ENCODE data around the gene CIITA. TPM values are rescaled to one million over a fixed set of nuclear protein-coding genes. Genes with fewer than 3 reads are reported as not detected.

The CIITA gene
- total and polyA plus RNA-seq, 2 experiments from 2014 or later: 0.09 TPM; not detected in 1

GRCh38 chr16:10969615-10970014 is 92.6 kb downstream of the CIITA start:
- Histone ChIP-seq H3K9ac (no peak overlapping the region), H3K4me2 (ENCODE audit: unreplicated experiment) (no peak overlapping the region), H3F3A (ENCODE audit: insufficient read depth) (no peaks in the 10 kb centered on the region), H4K20me1 (ENCODE audit: insufficient read depth) (no peaks in the 10 kb centered on the region), H3K27ac (no peak overlapping the region), H3K79me2 (ENCODE audit: insufficient read depth) (no peaks in the 10 kb centered on the region; the same call in 1 of the 2 replicates), H2AFZ (no peak overlapping the region), H3K4me3 (no peak overlapping the region), H3K27me3 (replicated peaks; ENCODE audit: insufficient read depth) (no peaks in the 10 kb centered on the region), H3K9me3 (ENCODE audit: low read depth) (no peaks in the 10 kb centered on the region), H3K9me2 (ENCODE audit: insufficient read depth) (no peaks in the 10 kb centered on the region), H3K36me3 (ENCODE audit: low read depth) (peaks cover 11% of the 10 kb centered on the region), H3K4me1 (ENCODE audit: insufficient read depth) (peaks cover 5% of the 10 kb centered on the region; the same call in 1 of the 2 replicates)
- 17% methylated on average over 1 of the region's 1 CpG for WGBS, 2 experiments (ENCODE audit: low coverage in 1 of 2, low lambda C conversion rate in 2 of 2, missing lambda C conversion rate in 2 of 2)
- TF ChIP-seq EZH2 (IDR thresholded peaks at IDR 0.05; ENCODE audit: insufficient read depth, poor library complexity, severe bottlenecking): no peak
- no peak for TF ChIP-seq EZH2phosphoT487 (IDR thresholded peaks at IDR 0.05; ENCODE audit: insufficient read depth, low read depth)
- in situ Hi-C loops (cut with MboI): loop anchor here (10.0 to 25.0 kb wide), 3 partner anchors 285 to 718 kb away; partner anchors contain the start of gene SOCS1
- no peak for DNase-seq

DNA sequence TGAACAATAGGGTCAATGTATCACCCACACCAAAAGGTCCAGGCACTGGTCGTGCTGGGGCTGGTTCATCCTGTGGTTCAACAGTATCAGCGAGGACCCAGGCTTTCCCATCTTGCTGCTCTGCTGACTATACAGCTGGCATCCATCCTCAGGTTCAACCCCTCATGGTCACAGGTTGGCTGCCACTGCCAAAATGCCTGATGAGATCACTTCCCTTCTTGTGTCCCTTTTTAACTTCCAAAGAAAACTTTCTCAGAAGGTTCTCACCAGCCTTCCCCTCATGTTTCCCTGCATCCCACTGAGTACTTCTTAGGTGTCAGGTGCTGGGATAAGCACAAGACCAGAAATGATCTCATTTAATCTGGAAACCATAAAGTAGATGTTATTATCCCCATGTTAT is 93.1 kb downstream of the CIITA start:
- peak; percentile 41 for DNase-seq
- H3K9me2 ChIP-seq (ENCODE audit: insufficient read depth): no peaks in the 10 kb centered on the region
- no peaks in the 10 kb centered on the region; the same call in 1 of the 2 replicates for H3K79me2 ChIP-seq (ENCODE audit: insufficient read depth)
- no peak overlapping the region for H3K27ac ChIP-seq
- in situ Hi-C loops (cut with MboI): loop anchor here (25.0 kb wide), 1 partner anchor 717 kb away; no protein-coding TSS in a partner anchor
- H3K9me3 ChIP-seq (ENCODE audit: low read depth): no peaks in the 10 kb centered on the region
- WGBS, 2 experiments (ENCODE audit: low coverage in 1 of 2, low lambda C conversion rate in 2 of 2, missing lambda C conversion rate in 2 of 2): 77 to 81% methylated on average over 2 of the region's 2 CpGs
- H3K4me1 ChIP-seq (ENCODE audit: insufficient read depth): peaks cover 5% of the 10 kb centered on the region; the same call in 1 of the 2 replicates
- no peaks in the 10 kb centered on the region for H4K20me1 ChIP-seq (ENCODE audit: insufficient read depth)
- no peaks in the 10 kb centered on the region for H3K27me3 ChIP-seq (replicated peaks; ENCODE audit: insufficient read depth)
- H3K36me3 ChIP-seq (ENCODE audit: low read depth): peaks cover 11% of the 10 kb centered on the region
- H3K9ac ChIP-seq: no peak overlapping the region
- no peak for TF ChIP-seq EZH2phosphoT487 (IDR thresholded peaks at IDR 0.05; ENCODE audit: insufficient read depth, low read depth)
- TF ChIP-seq EZH2 (IDR thresholded peaks at IDR 0.05; ENCODE audit: insufficient read depth, poor library complexity, severe bottlenecking): no peak
- H3K4me3 ChIP-seq: no peak overlapping the region
- H3K4me2 ChIP-seq (ENCODE audit: unreplicated experiment): no peak overlapping the region
- no peak overlapping the region for H2AFZ ChIP-seq
- no peaks in the 10 kb centered on the region for H3F3A ChIP-seq (ENCODE audit: insufficient read depth)

- peaks cover 5% of the 10 kb centered on the region; the same call in 1 of the 2 replicates for H3K4me1 ChIP-seq (ENCODE audit: insufficient read depth)
- in situ Hi-C loops (cut with MboI): loop anchor here (25.0 kb wide), 1 partner anchor 716 kb away; no protein-coding TSS in a partner anchor
- TF ChIP-seq EZH2 (IDR thresholded peaks at IDR 0.05; ENCODE audit: insufficient read depth, poor library complexity, severe bottlenecking): no peak
- no peak for TF ChIP-seq EZH2phosphoT487 (IDR thresholded peaks at IDR 0.05; ENCODE audit: insufficient read depth, low read depth)
Observed at GRCh38 chr16:10971560-10971961, 94.6 kb downstream of the CIITA start.

DNA sequence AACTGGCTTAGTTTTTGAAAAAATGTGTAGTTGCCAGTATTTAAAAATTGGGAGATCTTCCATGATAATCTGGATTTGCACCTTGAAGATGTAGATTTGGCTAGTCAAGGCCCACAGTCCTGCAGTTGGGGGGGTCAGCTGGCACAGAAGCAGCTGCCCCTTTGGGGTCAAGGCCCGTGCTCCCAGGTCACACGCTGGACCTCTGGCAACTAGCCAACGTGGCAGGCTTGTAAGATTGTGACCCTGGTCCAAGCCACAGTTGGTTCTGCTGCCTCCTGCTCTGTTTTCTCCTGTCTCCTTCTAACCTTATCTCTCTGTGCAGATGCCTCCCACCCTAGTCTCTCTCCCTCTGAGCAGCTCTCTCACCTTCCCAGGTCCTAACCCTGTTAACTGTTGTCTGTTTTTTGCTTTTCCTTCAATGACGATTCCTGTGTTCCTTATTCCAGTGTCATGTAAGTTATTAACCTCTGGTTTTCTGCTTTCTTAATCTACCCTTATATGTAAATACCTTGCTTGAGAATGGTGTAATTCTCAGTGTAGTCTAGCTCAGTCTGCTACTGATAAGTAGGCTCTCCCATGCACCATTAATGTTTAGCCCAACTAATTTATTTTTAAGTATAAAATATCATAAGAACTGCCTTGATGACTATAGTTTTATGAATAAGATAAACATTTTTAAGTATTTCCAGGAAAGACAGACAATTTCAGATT is 95.3 kb downstream of the CIITA start:
- Histone ChIP-seq H3F3A (ENCODE audit: insufficient read depth) (no peaks in the 10 kb centered on the region), H3K4me3 (no peak overlapping the region), H3K79me2 (ENCODE audit: insufficient read depth) (no peaks in the 10 kb centered on the region), H3K27me3 (replicated peaks; ENCODE audit: insufficient read depth) (no peaks in the 10 kb centered on the region), H3K4me2 (ENCODE audit: unreplicated experiment) (peak overlapping the region; percentile 38), H2AFZ (no peak overlapping the region), H3K27ac (no peak overlapping the region), H4K20me1 (ENCODE audit: insufficient read depth) (no peaks in the 10 kb centered on the region), H3K9me3 (ENCODE audit: low read depth) (no peaks in the 10 kb centered on the region), H3K9me2 (ENCODE audit: insufficient read depth) (no peaks in the 10 kb centered on the region), H3K36me3 (ENCODE audit: low read depth) (peaks cover 11% of the 10 kb centered on the region), H3K9ac (no peak overlapping the region), H3K4me1 (ENCODE audit: insufficient read depth) (peaks cover 5% of the 10 kb centered on the region; the same call in 1 of the 2 replicates)
- DNase-seq: no peak
- no peak for TF ChIP-seq EZH2 (IDR thresholded peaks at IDR 0.05; ENCODE audit: insufficient read depth, poor library complexity, severe bottlenecking)
- no peak for TF ChIP-seq EZH2phosphoT487 (IDR thresholded peaks at IDR 0.05; ENCODE audit: insufficient read depth, low read depth)
- in situ Hi-C loops (cut with MboI): loop anchor here (25.0 kb wide), 1 partner anchor 715 kb away; no protein-coding TSS in a partner anchor
- WGBS, 2 experiments (ENCODE audit: low coverage in 1 of 2, low lambda C conversion rate in 2 of 2, missing lambda C conversion rate in 2 of 2): 52 to 67% methylated on average over 4 of the region's 4 CpGs

More at GRCh38 chr16:10971560-10971961, 94.6 kb downstream of the CIITA start:
- peak; percentile 88 for DNase-seq
- Histone ChIP-seq H3K79me2 (ENCODE audit: insufficient read depth) (no peaks in the 10 kb centered on the region), H2AFZ (no peak overlapping the region), H3K4me2 (ENCODE audit: unreplicated experiment) (peak overlapping the region; percentile 38), H3K36me3 (ENCODE audit: low read depth) (peaks cover 11% of the 10 kb centered on the region), H3K9me2 (ENCODE audit: insufficient read depth) (no peaks in the 10 kb centered on the region), H3K9me3 (ENCODE audit: low read depth) (no peaks in the 10 kb centered on the region), H3K27me3 (replicated peaks; ENCODE audit: insufficient read depth) (no peaks in the 10 kb centered on the region), H3F3A (ENCODE audit: insufficient read depth) (no peaks in the 10 kb centered on the region), H3K27ac (no peak overlapping the region), H3K4me3 (no peak overlapping the region), H3K9ac (no peak overlapping the region), H4K20me1 (ENCODE audit: insufficient read depth) (no peaks in the 10 kb centered on the region)
- WGBS, 2 experiments (ENCODE audit: low coverage in 1 of 2, low lambda C conversion rate in 2 of 2, missing lambda C conversion rate in 2 of 2): 2 to 11% methylated on average over 3 of the region's 3 CpGs

Data from GM23248 (cell line).